ENCODE results near the gene CLCF1. TPM values are rescaled to one million over a fixed set of nuclear protein-coding genes. Genes with fewer than 3 reads are reported as not detected.
A peak's percentile ranks its signal among the peaks of the same experiment; 100 is the strongest.

Gene CLCF1
- total RNA-seq, 2 experiments from 2014 or later: not detected

DNA sequence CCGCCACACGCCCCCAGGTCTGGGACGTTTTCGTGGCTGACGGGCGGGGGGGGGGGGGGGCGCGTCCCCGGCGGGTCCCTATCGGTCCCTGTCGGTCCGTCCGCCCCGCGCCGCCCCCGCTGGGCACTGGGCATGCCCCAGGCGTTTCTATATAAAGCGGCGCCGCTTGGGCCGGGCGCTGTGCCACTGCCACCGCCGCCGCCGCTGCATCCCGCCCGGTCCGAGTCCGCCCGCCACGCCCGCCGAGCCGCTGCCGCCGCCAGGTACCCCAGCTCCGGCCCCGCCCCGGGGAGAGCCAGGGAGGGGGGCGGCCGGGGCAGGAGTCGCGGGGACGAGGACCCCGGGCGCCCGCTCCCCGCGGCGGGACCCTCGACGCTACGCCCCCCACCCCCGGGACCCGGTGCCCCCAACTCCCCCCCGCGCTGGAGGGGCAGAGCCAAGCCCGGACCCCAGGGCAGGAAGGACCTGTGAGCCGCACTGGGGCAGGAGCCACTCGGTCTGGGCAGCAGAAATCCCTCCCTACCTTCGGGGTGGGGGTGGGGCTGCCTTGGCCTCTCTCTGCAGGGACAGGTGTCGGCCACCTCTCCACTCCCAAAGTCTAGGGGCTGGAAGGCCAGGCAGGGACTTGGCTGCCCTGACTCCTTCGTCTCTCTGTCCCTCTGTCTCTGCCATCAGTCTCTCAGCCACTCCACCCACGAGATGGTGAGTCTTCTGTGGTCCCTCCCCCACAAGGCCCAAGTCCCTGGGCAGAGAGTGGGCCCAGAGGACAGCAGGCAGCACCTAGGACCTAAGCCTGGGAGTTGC lies 42.3 kb upstream of the CLCF1 start, which contains the start of gene CARNS1:
Gene CARNS1 (plus strand): TSS at position 178 of the 804 bp plus-strand sequence. CDS start 522 bp downstream, at position 700.
- peak within 1 kb of the TSS; percentile 61 for H3K27ac Mint-ChIP-seq
- no peak for DNase-seq
- CTCF ChIA-PET: interaction anchor here (0.5 kb wide), 1 partner anchor 59 kb away, joined by 4 read pairs; no protein-coding TSS in a partner anchor
- no peaks in the 10 kb centered on the region for H3K27me3 Mint-ChIP-seq (ENCODE audit: low read depth)
- peak within 1 kb of the TSS; percentile 72 for H3K4me3 Mint-ChIP-seq
- intact Hi-C loops (cut with micrococcal nuclease): no loop called here
- H3K4me1 Mint-ChIP-seq (ENCODE audit: low read depth): peaks cover 71% of the 10 kb centered on the region
- H3K36me3 Mint-ChIP-seq (ENCODE audit: low read depth): no peaks in the 10 kb centered on the region
- H3K9me3 Mint-ChIP-seq: no peaks in the 10 kb centered on the region

DNA sequence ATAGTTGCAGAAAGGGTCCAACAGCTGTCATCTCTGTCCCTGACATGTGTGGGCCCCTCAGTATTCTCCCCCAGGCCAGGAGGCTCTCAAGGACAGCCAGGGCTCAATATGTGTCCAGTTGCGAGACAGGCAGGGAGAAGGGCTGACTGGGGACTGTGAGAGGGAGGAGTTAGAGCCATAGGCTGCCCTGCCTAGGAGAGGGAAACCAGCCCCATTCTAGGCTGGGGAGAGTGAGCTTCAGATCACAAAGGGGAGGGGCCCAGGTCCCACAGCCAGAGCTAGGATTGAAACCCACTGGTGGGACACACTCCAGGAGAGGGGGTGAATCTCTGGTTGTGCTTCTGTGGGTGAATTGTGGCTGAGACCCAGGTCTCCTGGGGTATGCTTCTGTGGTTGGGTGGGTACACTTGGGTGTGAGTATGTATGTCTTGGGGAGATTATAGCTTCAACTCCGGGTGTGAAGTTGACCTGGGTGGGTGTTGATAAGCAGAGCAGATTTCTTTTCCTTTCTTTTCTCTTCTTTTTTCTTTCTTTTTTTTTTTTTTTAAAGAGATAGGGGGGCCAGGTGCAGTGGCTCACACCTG lies 40.0 kb upstream of the CLCF1 start:
- CTCF ChIA-PET: interaction anchor here (0.9 to 1.9 kb wide), 5 partner anchors 9 to 93 kb away, joined by 3 to 10 read pairs (median 5); partner anchors contain the start of genes PPP1CA, TBC1D10C and TMEM134
- no peaks in the 10 kb centered on the region for H3K27me3 Mint-ChIP-seq (ENCODE audit: low read depth)
- H3K27ac Mint-ChIP-seq: peak overlapping the region; percentile 11
- peaks cover 7% of the 10 kb centered on the region for H3K36me3 Mint-ChIP-seq (ENCODE audit: low read depth)
- no peak for DNase-seq
- no peak overlapping the region for H3K4me3 Mint-ChIP-seq
- peaks cover 75% of the 10 kb centered on the region for H3K4me1 Mint-ChIP-seq (ENCODE audit: low read depth)
- intact Hi-C loops (cut with micrococcal nuclease): no loop called here
- no peaks in the 10 kb centered on the region for H3K9me3 Mint-ChIP-seq

DNA sequence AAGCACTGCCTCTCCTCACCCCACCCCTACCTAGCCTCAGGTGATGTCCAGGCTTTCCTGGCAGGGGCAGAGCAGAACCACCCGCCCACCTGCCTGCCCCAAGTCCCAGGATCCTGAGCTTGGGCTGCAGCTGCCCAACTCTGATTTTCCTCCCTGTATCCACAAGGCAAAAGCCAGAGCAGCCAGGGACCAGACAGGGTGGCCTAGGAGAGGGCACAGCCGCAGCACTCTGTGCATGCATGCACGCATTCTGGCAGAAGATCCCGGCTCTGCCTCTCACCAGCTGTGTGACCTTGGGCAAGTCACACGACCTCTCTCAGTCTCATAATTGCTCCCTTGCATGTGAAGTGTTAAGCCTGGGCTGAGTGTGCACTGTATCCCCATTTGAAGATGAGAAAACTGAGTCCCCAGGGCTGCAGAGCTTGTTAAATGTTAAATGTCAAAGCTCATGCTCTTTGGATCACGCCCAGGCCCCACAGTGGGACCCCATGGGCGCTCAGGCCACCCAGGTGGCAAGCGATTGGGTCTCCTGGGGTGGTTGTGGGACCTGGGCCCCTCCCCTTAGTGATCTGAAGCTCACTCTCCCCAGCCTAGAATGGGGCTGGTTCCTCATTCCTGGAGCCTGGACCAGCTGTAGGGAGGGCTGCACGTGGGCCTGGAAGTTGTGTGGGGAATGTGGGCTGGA lies 39.2 kb upstream of the CLCF1 start:
- Mint-ChIP-seq H3K27me3 (ENCODE audit: low read depth) (no peaks in the 10 kb centered on the region), H3K9me3 (no peaks in the 10 kb centered on the region), H3K36me3 (ENCODE audit: low read depth) (peaks cover 8% of the 10 kb centered on the region), H3K4me1 (ENCODE audit: low read depth) (peaks cover 75% of the 10 kb centered on the region), H3K27ac (peak overlapping the region; percentile 96), H3K4me3 (no peak overlapping the region)
- DNase-seq: no peak
- CTCF ChIA-PET: interaction anchor here (1.4 to 1.9 kb wide), 3 partner anchors 8 to 27 kb away, joined by 4 to 10 read pairs (median 5); partner anchors contain the start of genes PPP1CA and TBC1D10C
- intact Hi-C loops (cut with micrococcal nuclease): no loop called here

DNA sequence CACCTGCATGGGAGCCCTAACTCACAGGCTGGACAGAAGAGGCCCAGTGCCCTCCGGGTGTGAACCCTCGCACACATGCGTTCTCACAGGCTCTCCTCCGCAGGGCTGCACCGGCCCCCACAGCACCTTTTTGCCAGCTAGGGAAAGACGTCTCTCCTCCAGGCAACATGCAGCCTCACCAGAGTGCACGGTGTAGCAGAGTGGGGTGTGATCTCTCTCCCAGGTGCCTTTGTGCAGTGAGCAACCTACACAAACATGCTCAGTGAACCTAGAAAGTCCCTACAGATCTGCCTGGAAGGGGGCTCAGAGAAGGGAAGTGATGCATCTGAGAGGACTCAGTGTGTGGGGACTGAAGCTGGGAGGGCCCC lies 38.4 kb upstream of the CLCF1 start:
- Mint-ChIP-seq H3K27ac (peak overlapping the region; percentile 96), H3K9me3 (no peaks in the 10 kb centered on the region), H3K27me3 (ENCODE audit: low read depth) (no peaks in the 10 kb centered on the region), H3K4me1 (ENCODE audit: low read depth) (peaks cover 78% of the 10 kb centered on the region), H3K4me3 (no peak overlapping the region), H3K36me3 (ENCODE audit: low read depth) (peaks cover 13% of the 10 kb centered on the region)
- CTCF ChIA-PET: interaction anchor here (1.7 kb wide), 1 partner anchor 28 kb away, joined by 5 read pairs; no protein-coding TSS in a partner anchor
- DNase-seq: peak; percentile 70
- intact Hi-C loops (cut with micrococcal nuclease): no loop called here

DNA sequence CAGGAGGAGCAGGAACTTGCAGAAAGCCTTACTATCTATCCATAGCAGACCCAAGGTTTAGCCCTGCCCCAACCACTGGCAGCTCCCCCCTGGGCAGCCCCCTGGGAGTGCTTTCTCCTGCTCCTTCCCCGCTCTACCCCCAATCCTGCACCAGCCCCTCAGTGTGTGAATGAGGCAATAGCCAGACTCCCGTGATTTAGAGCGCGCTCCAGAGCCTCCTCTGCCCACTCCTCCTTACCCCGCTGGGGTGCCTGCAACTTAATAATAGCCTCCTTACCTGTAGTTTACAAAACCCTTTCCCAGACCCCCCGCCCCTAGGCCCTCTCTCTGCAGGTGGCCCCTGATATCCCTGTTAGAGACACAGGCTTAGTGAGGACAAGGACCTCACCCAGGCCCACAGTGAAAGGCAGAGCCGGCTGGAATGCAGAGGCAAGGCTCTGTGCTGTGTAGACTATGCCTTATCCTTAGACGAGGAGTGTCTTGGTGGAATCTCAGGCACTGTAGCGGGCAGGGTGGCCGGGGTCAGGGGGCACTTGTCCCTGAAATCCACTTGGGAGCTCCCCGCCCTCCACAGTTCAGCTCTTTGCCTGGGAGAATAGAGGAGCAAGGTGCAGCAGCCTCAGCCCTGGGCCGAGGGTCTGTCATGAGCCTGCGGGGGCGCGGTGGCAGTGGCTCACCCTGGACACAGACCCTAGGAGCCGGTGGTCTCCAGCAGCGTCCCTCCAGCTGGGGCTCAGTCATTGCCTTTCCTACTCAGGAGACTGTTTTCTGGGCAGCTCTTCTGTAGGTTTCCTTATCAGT lies 37.8 kb upstream of the CLCF1 start:
- H3K27ac Mint-ChIP-seq: peak overlapping the region; percentile 96
- CTCF ChIA-PET: no interaction called here
- H3K9me3 Mint-ChIP-seq: no peaks in the 10 kb centered on the region
- no peaks in the 10 kb centered on the region for H3K27me3 Mint-ChIP-seq (ENCODE audit: low read depth)
- peaks cover 16% of the 10 kb centered on the region for H3K36me3 Mint-ChIP-seq (ENCODE audit: low read depth)
- H3K4me3 Mint-ChIP-seq: no peak overlapping the region
- intact Hi-C loops (cut with micrococcal nuclease): no loop called here
- peaks cover 78% of the 10 kb centered on the region for H3K4me1 Mint-ChIP-seq (ENCODE audit: low read depth)
- no peak for DNase-seq

DNA sequence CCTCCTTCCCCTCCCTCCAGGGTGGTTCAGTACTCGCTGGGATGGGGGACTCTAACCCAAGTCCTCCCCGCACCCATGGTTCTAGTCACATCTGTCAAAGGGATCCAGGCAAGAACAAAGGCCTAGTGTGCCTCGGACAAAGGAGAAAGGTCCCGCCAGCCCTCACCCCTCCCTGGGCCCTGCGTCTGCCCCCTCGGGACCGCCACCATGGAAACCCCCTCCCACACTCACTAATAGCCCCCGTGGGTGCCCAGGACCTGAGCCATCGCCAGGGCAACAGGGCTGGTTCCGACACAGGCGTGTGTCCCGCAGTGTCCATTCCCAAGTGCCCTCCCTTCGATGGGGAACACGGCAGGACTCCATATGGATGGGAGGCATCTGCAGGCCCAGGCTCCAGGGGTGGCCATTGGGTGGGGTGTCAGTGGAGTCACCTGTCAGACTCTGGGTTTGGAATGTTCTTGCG lies 37.0 kb upstream of the CLCF1 start:
- H3K27me3 Mint-ChIP-seq (ENCODE audit: low read depth): no peaks in the 10 kb centered on the region
- H3K27ac Mint-ChIP-seq: peak overlapping the region; percentile 96
- CTCF ChIA-PET: no interaction called here
- H3K9me3 Mint-ChIP-seq: no peaks in the 10 kb centered on the region
- peaks cover 23% of the 10 kb centered on the region for H3K36me3 Mint-ChIP-seq (ENCODE audit: low read depth)
- DNase-seq: no peak
- intact Hi-C loops (cut with micrococcal nuclease): no loop called here
- peak overlapping the region; percentile 83 for H3K4me3 Mint-ChIP-seq
- peaks cover 80% of the 10 kb centered on the region for H3K4me1 Mint-ChIP-seq (ENCODE audit: low read depth)

DNA sequence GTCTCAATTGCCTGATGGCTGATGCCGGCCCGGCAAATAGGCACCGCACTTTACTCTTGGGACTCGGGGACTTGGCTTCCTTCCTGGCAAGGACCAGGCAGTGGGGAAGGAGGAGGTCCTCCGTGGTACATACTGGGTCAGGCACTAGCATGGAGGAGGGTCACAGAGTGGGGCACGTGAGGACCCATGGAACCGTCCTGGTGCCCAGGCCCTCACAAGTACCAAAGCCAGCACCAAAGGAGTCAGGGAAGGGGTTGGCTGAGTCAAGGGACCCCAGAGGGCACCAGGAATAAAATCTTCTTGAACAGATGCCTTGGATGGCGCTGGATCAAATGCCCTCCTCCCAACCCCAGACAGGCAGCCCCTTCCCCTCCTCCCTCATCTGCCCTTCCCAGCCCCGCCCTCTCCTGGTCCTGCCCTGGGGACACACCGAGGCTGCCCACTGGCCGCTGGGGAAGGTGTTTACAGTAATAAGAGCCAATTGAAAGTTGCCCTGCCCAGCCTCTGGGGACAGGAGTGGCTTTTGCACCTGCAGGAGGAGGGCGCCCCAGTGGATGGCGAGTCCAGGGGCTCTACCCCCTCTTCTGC lies 36.5 kb upstream of the CLCF1 start:
- CTCF ChIA-PET: interaction anchor here (1.5 kb wide), 1 partner anchor 10 kb away, joined by 4 read pairs; no protein-coding TSS in a partner anchor
- Mint-ChIP-seq H3K36me3 (ENCODE audit: low read depth) (peaks cover 27% of the 10 kb centered on the region), H3K9me3 (no peaks in the 10 kb centered on the region), H3K4me3 (peak overlapping the region; percentile 83), H3K27me3 (ENCODE audit: low read depth) (no peaks in the 10 kb centered on the region), H3K4me1 (ENCODE audit: low read depth) (peaks cover 81% of the 10 kb centered on the region), H3K27ac (peak overlapping the region; percentile 96)
- intact Hi-C loops (cut with micrococcal nuclease): loop anchor here (1.0 to 10.0 kb wide), 2 partner anchors 7 to 395 kb away; no protein-coding TSS in a partner anchor
- DNase-seq: no peak

DNA sequence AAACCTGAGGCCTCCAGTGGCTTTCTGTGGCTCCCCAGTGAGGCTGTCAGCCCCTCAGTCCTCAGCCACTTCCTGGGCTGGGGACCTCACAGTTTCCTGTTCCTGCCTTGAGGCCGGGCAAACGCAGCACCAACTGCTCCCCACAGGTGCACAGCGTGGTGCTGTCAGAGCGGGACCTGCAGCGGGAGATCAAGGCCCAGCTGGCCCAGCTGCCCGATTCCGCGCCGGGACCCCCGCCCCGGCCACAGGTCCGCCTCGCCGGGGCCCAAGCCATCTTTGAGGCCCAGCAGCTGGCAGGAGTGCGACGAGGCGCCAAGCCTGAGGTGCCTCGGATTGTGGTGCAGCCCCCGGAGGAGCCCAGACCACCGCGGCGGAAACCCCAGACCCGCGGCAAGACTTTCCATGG lies 35.9 kb upstream of the CLCF1 start:
- Mint-ChIP-seq H3K36me3 (ENCODE audit: low read depth) (peaks cover 31% of the 10 kb centered on the region), H3K4me3 (peak overlapping the region; percentile 83), H3K4me1 (ENCODE audit: low read depth) (peaks cover 79% of the 10 kb centered on the region), H3K27ac (peak overlapping the region; percentile 96), H3K9me3 (no peaks in the 10 kb centered on the region), H3K27me3 (ENCODE audit: low read depth) (no peaks in the 10 kb centered on the region)
- DNase-seq: peak; percentile 87
- intact Hi-C loops (cut with micrococcal nuclease): loop anchor here (1.0 to 10.0 kb wide), 2 partner anchors 8 to 396 kb away; no protein-coding TSS in a partner anchor
- CTCF ChIA-PET: interaction anchor here (1.5 to 3.0 kb wide), 2 partner anchors 11 to 29 kb away, joined by 4 to 18 read pairs; partner anchors contain the start of gene PTPRCAP

DNA sequence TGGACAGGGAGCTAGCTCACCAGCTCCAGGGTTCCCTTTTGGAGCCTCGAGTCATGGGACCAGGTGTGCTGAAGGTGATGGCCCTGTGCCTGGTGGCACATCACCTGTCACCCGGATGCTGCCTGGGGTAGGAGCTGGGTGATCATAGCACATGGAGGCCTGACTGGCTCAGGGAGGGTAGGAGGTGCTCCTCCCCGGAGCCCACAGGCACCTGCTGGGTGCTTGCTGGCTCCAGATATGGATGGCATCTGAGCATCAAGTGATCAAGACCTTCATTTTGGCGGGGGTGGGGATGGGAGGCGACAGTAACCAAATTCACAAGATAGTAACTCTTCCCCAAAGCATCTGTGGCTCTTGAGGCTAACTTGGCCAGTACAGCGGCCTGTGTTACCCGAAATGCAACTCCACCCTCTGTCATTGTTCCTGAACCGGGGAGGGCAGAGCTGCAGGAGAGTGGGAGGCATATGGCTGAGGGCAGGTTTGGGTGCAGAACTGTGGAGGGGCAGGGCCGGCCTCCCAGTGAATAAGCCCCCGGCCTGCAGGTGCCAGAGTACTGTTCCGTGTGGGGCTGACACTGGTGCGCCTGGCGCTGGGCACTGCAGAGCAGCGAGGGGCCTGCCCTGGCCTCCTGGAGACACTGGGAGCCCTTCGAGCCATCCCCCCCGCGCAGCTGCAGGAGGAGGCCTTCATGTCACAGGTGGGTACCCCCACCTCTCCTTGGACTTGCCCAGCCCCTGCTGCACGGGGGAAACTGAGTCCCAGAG lies 35.2 kb upstream of the CLCF1 start:
- no peaks in the 10 kb centered on the region for H3K9me3 Mint-ChIP-seq
- H3K4me1 Mint-ChIP-seq (ENCODE audit: low read depth): peaks cover 80% of the 10 kb centered on the region
- CTCF ChIA-PET: interaction anchor here (0.9 to 3.0 kb wide), 3 partner anchors 11 to 236 kb away, joined by 3 to 18 read pairs (median 4); partner anchors contain the start of gene PTPRCAP
- DNase-seq: peak; percentile 44
- H3K4me3 Mint-ChIP-seq: peak overlapping the region; percentile 83
- peaks cover 31% of the 10 kb centered on the region for H3K36me3 Mint-ChIP-seq (ENCODE audit: low read depth)
- peak overlapping the region; percentile 92 for H3K27ac Mint-ChIP-seq
- no peaks in the 10 kb centered on the region for H3K27me3 Mint-ChIP-seq (ENCODE audit: low read depth)
- intact Hi-C loops (cut with micrococcal nuclease): loop anchor here (1.0 to 10.0 kb wide), 3 partner anchors 9 to 396 kb away; no protein-coding TSS in a partner anchor

DNA sequence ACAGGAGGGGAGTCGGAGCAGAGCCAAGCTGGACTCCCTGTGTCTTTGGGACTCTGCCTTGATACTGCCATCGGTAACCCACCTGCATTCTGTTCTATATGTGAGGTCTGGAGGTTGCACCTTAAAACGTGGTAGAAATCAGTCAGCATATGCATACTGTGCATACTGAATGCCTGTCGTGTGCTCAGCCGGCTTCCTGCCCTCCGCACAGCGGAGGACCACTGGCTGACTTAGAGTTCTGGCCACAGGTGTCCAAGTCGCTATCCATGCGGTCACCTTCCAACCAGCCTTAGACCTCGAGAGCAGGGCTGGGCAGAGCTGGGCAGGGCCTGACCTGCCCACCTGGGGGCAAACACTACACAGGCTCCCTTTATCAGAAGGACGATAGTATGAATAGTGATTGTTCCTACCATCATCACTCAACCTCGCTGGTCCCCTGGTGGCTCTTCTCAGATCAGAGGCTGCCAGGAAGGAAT lies 34.3 kb upstream of the CLCF1 start:
- Mint-ChIP-seq H3K9me3 (no peaks in the 10 kb centered on the region), H3K27me3 (ENCODE audit: low read depth) (no peaks in the 10 kb centered on the region), H3K4me3 (peak overlapping the region; percentile 83), H3K4me1 (ENCODE audit: low read depth) (peaks cover 81% of the 10 kb centered on the region), H3K36me3 (ENCODE audit: low read depth) (peaks cover 31% of the 10 kb centered on the region), H3K27ac (peak overlapping the region; percentile 92)
- CTCF ChIA-PET: interaction anchor here (0.9 to 3.0 kb wide), 4 partner anchors 31 to 237 kb away, joined by 3 to 18 read pairs (median 4); partner anchors contain the start of genes CLCF1 and PTPRCAP
- intact Hi-C loops (cut with micrococcal nuclease): loop anchor here (1.0 to 10.0 kb wide), 3 partner anchors 29 to 397 kb away; no protein-coding TSS in a partner anchor
- DNase-seq: no peak
